BE2C (cell line): ENCODE results near the gene C2CD2L.

Experiments used
- DNase-seq: peaks from one replicate; pipeline ENCODE4 v3.0.0-alpha.2; 2020
- H3K27me3 ChIP-seq: fragments of 250-450 bp; sonication (Bioruptor Pico); 2 replicates; pipeline ENCODE4 v1.5.1; 2020; ENCODE audit warnings: mild to moderate bottlenecking
- H3K36me3 ChIP-seq: fragments of 250-450 bp; sonication (Bioruptor Pico); 2 replicates; pipeline ENCODE4 v1.5.1; 2020; ENCODE audit warnings: mild to moderate bottlenecking
- H3K4me1 ChIP-seq: fragments of 250-450 bp; sonication (Bioruptor Pico); 2 replicates; pipeline ENCODE4 v1.5.1; 2020
- H3K4me3 ChIP-seq: 2 replicates; pipeline ENCODE4 v1.5.1; 2011; ENCODE audit warnings: low read depth, low read length
- H3K9me3 ChIP-seq: fragments of 250-450 bp; sonication (Bioruptor Pico); 2 replicates; pipeline ENCODE4 v1.5.1; 2020
- CTCF ChIP-seq: IDR thresholded peaks from 2 replicates; pipeline ENCODE4 v1.5.1; 2012; ENCODE audit warnings: mild to moderate bottlenecking, low read depth, low read length

Gene C2CD2L

GRCh38 chr11:119087747-119088241 is 19.4 kb upstream of the C2CD2L start:
- Histone ChIP-seq H3K36me3 (peaks cover 14% of the 10 kb centered on the region), H3K27me3 (no peaks in the 10 kb centered on the region), H3K4me1 (peaks cover 8% of the 10 kb centered on the region; the same call in 1 of the 2 replicates), H3K4me3 (no peak overlapping the region), H3K9me3 (no peaks in the 10 kb centered on the region)
- no peak for TF ChIP-seq CTCF
- no peak for DNase-seq

GRCh38 chr11:119088406-119088805 is 18.7 kb upstream of the C2CD2L start:
- H3K9me3 ChIP-seq = no peaks in the 10 kb centered on the region
- H3K27me3 ChIP-seq = no peaks in the 10 kb centered on the region
- TF ChIP-seq CTCF = no peak
- H3K4me3 ChIP-seq = no peak overlapping the region
- peaks cover 20% of the 10 kb centered on the region for H3K36me3 ChIP-seq
- no peak for DNase-seq
- H3K4me1 ChIP-seq = peaks cover 10% of the 10 kb centered on the region; the same call in 1 of the 2 replicates

- no peak overlapping the region for H3K4me3 ChIP-seq
- TF ChIP-seq CTCF = no peak
- H3K9me3 ChIP-seq = no peaks in the 10 kb centered on the region
- H3K27me3 ChIP-seq = no peaks in the 10 kb centered on the region
- peaks cover 29% of the 10 kb centered on the region for H3K36me3 ChIP-seq
- no peak for DNase-seq
- peaks cover 10% of the 10 kb centered on the region; the same call in 1 of the 2 replicates for H3K4me1 ChIP-seq
Measured at GRCh38 chr11:119089319-119089718, 17.8 kb upstream of the C2CD2L start.

GRCh38 chr11:119091178-119091577 is 16.0 kb upstream of the C2CD2L start:
- no peak overlapping the region for H3K4me3 ChIP-seq
- H3K36me3 ChIP-seq = peaks cover 31% of the 10 kb centered on the region
- no peaks in the 10 kb centered on the region for H3K27me3 ChIP-seq
- H3K9me3 ChIP-seq = no peaks in the 10 kb centered on the region
- peaks cover 14% of the 10 kb centered on the region; the same call in 1 of the 2 replicates for H3K4me1 ChIP-seq
- no peak for DNase-seq
- TF ChIP-seq CTCF = no peak

GRCh38 chr11:119091966-119092879 is 14.9 kb upstream of the C2CD2L start:
- no peak for DNase-seq
- no peak for TF ChIP-seq CTCF
- no peaks in the 10 kb centered on the region for H3K27me3 ChIP-seq
- peaks cover 38% of the 10 kb centered on the region for H3K36me3 ChIP-seq
- H3K4me1 ChIP-seq = peaks cover 14% of the 10 kb centered on the region; the same call in 1 of the 2 replicates
- H3K4me3 ChIP-seq = peak overlapping the region; percentile 80
- no peaks in the 10 kb centered on the region for H3K9me3 ChIP-seq
